ENCODE measurements around the gene COX7A2L.
"Not testable (repeated sequence)": the region's sequence is repeated elsewhere in the genome, so short reads cannot be mapped to it uniquely, and the experiment has no call there.

COX7A2L gene

DNA sequence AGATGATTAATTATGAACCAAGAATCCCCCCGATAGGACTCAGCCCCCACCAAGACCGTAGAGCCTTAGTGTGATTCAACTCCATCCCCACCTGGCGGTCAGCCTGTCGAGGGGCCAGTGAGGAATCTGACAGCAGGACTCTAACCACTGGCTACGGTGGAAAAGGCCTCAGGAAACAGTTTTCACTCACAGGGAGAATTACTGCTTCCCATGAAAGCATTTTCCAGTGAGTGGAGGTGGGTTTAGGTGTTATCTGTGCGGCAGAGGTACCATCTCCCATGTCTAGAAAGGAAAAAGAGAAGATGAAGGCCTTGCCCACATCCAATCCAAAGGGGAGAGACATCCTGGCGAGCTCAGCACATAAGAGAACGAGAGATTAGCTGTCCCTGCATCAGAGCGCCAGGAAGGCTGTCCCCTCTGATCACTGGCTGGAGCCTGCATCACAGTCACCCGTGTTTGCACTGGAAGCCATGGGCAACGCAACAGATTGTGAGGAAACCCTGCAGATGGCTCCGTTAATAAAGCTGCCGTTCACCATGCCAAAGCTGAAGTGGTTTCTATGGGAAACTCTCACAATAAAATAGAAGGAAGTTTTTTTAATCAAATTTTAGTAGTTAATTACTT, 22.3 kb downstream of the COX7A2L start:
- DNase-seq, result no peak

- no peak for DNase-seq
Observed at GRCh38 chr2:42337846-42338566, 23.0 kb downstream of the COX7A2L start.

DNA sequence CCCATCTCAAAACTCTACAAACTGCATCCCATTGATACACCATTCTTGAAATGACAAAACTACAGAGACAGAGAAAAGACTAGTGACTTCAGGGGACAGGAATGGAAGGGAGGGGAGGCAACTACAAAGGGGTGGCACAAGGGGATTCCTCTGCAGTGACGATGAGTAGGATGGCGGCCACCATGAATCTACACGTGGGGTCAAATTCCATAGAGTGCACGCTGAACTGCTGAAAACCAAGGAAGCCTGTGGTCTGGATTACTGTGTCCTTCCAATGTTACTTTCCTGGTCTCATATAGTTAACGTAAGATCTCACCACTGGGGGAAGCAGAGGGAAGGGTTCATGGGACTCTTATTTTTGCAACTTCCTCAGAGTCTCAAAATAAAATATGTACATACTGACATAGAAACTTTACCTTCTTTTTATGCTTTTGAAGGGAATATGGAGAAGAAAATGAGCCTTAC, 23.6 kb downstream of the COX7A2L start:
- no peak for DNase-seq

DNA sequence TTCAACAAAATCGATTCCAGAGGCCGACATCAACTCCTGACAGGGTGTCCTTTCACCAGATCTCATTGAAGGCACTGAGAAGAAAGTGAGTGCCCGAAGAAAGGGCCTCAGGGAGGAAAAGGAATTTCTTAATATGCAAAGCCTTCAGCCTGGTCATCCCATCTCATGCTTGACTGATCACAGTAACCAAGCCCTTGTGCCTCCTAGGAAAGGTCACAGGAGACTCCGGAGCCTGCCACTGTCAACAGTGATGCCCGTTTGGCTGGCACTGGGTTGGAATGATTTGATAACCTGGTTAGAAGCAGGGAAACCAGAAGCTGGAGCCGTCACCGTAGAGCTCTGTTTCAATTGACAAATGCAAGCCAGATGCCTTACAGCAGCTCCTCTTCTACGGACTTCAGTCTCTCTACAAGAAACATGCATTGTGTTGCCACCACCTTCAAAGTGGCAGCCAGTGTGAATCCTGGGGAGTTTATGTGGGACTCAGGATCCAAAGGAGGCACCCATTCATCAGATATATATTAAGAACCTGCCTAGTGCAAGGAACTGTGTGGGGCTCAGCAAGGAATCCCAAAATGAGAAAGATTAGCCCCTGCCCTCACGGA, 24.6 kb downstream of the COX7A2L start:
- no peak for DNase-seq

GRCh38 chr2:42335514-42336104, 25.4 kb downstream of the COX7A2L start:
- DNase-seq, result no peak

- not testable (repeated sequence) for DNase-seq
Observed at GRCh38 chr2:42334865-42335264, 26.2 kb downstream of the COX7A2L start.

GRCh38 chr2:42334220-42334619, 26.8 kb downstream of the COX7A2L start:
- DNase-seq, result no peak

DNA sequence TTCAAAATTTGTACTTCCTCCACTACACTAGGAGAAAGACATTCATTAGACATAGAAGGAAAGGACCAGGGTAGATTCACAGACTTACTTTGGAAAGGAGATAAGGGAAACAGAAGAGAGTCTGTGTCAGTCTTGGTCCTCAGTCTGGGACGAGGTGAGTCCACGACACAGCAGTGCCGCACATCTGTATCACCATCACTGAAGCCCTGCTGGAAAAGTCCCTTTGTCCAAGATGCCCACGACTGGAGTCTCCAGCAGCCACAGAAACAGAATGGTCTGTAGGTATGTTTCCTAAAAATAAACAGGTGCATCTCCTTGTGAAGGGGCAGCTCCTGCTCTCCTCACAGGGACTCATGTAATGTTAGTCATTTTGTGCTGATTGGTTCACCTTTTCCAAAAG, 27.4 kb downstream of the COX7A2L start:
- no peak for DNase-seq

DNA sequence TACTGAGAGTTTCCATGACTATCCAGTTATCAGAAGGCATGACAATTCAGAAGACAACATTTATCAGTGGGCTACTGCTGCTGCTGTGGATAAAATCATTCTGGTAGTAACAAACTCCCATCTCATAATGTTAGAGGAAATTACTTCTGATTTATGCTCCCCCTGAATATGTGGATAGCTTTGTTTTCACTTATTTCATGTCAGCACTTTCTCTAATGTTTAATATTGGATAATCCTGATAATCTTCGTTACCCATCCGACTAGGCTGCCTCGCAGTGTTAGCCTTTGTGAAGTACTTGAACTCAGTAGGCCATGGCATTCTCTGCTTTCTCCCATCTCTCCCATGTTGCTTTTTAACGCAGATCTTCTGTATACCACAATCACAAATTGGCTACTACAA, 28.4 kb downstream of the COX7A2L start:
- no peak for DNase-seq

DNA sequence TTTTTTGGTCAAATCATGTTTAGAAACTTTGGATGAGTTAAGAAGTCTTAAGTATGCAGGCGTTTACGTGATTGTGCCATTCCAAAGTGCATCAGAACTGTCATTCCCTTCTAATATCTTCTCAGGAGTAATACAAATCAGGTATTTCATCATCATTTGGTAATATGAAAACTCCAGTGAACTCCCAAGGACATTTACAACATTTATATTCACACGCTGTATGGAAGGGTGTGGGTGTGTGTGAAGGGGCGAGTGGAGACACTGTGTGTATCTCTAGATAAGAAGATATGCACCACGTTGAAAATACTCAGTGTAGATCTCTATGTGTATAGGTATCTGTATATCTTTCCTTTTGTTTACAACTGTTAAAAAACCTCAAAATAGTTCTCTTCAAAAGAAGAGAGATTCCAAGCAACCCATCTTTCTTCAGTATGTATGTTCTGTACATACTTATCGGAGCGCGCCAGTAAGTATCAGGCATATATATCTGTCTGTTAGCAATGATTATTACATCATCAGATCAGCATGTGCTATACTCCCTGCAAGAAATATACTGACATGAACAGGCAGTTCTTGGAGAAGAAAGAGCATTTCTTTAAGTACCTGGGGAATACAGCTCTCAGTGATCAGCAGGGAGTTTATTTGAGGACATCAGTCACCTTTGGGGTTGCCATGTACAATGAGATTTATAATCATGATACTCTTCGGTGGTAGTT, 29.3 kb downstream of the COX7A2L start:
- DNase-seq, result no peak

DNA sequence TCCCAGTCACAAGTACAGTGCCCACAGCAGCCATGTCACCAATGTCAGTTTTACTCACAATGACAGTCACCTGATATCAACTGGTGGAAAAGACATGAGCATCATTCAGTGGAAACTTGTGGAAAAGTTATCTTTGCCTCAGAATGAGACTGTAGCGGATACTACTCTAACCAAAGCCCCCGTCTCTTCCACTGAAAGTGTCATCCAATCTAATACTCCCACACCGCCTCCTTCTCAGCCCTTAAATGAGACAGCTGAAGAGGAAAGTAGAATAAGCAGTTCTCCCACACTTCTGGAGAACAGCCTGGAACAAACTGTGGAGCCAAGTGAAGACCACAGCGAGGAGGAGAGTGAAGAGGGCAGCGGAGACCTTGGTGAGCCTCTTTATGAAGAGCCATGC, 31.3 kb downstream of the COX7A2L start:
- no peak for DNase-seq

DNA sequence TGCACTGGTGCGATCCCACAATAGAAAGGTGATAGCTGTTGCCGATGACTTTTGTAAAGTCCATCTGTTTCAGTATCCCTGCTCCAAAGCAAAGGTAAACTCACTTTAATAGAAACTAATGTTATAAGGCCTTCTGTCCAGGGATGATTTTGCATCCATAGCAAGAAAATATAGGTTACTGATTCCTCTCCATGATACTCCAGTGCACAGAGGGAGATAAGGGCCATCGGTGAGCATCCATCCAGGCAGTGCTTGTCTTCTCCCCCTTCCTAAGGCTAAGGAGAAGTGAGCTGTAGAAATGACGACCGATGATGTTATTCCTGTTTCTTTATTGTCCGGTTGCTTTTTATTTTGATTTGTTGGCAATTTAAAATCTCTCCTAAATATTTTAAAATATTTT, 32.1 kb downstream of the COX7A2L start:
- no peak for DNase-seq

DNA sequence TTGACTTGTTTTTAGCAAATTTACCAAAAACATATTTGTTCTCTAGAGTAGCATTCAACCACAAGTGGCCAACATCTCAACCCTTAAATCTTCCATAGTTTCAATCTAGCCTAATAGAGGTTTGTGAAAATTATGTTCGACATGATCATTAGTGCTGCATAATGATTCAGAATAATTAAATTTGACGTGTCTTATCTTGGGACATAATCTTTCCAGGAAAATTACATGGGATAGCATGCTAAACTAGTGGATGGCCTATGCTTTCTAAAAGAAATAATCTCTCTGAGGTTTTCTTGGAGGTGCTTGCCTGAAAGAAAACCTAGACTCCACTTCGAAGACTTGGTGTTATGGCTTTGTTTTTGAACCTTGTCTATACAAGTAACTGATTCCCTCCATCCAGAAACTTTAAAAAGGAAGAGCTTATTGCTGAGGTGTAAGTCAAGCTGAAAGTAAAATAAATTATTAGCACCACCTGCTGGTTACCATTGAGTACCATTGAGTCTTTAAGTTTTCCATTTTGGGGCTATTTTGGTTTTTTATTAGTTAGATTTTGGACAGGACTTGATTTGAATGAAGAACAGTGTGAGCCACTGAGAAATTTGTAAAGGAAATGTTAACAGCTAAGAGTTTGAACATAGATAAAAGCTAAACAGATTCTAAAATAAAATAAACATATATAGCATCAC, 32.7 kb downstream of the COX7A2L start:
- no peak for DNase-seq

GRCh38 chr2:42327125-42327524, 33.9 kb downstream of the COX7A2L start:
- DNase-seq, result no peak

DNA sequence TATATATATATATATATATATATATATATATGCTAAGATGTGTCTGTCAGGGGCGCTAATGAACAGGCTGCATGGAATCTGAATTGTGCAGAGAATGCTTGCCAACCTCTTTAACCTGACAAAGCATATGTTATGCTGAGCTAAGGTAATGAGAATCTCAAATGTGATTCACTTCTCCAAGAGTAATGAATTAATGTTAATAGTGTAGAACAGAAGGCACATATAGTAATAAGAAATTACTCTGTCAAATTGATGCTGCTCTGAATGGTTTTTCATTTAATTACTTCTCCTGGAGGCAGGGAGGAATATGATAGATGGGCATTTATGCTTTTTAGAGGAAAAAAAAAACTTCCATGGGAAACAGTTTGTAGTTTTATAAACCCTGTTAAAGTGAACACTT, 35.4 kb downstream of the COX7A2L start:
- no peak for DNase-seq

DNA sequence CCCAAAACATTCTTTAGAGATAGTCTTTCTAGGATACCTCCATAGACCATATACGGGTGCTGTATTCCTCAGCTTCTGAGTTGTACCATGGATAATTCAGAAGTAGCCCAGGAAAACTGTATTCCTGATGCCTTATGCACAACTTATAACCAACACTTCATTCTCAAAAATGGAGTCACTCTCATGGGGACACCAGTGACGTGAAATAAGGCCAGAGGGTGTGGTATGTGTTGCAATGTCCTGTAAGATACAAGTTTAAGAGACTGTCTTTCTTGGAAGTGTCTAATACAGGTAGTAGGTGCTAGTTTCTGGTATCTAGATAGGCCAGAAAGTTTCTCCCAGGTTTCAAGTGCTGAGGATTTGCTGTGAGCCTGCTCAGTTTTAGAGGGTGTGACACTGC, 36.1 kb downstream of the COX7A2L start:
- DNase-seq, result no peak

- DNase-seq, result no peak
Observed at GRCh38 chr2:42324244-42324643, 36.8 kb downstream of the COX7A2L start.

DNA sequence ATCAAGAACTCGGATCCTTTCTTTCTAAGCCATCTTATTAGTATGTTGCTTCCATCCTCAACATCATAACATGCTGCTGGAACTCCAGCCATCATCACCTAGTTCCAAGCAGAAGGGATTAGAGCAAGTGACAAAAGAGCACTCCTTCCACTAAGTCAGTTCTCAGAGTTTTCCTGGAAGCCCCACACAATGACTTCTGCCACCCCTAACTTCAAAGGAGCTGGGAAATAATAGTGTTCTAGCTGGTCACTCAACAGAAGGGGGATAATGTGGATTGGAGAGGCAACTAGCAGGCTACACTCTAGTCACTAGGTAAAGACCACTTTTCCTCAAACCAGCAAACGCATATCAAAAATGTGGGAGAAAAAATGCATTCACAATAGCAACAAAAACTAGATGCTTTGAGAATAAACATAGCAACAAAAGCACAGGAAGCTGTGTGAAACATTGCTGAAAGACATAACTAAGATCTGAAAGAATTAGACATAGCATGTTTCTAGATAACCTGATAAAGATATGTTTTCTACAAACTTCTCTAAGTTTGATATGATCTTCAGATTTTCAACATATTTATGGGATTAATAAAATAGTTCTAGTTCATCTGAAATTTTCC, 39.5 kb downstream of the COX7A2L start:
- DNase-seq, result no peak

- no peak for DNase-seq
Observed at GRCh38 chr2:42319265-42319664, 41.8 kb downstream of the COX7A2L start.

- DNase-seq, result no peak
Observed at GRCh38 chr2:42317945-42318344, 43.1 kb downstream of the COX7A2L start.

GRCh38 chr2:42317486-42317885, 43.5 kb downstream of the COX7A2L start:
- DNase-seq, result no peak

DNA sequence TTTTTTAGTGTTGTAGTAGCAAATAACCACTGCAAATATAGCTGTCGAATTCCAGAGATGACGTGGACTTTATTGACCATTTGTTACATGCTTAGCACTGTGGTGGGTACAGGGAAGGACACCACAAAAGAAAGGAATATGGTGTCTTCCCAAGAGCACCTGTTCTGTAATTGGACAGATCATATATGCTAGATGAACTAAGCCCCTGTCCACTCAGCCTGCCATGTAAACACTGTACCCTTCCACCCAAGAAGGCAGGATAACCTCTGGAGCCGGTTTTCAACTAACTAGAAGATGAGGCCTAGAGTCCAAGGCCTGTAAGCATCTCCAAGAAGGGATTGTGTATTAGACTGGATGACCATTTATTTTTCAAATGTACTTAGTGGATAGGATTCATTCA, 44.1 kb downstream of the COX7A2L start:
- no peak for DNase-seq

Data from activated CD4-positive, alpha-beta T cell treated with anti-CD3 and anti-CD28 coated beads for 1 hour (primary cell).